K562 (cell line): ENCODE data around the gene TP53I3. TPM values are rescaled to one million over a fixed set of nuclear protein-coding genes. Genes with fewer than 3 reads are reported as not detected.
A peak's percentile ranks its signal among the peaks of the same experiment; 100 is the strongest.

Source experiments
- ASH1L ChIP-seq: fragments of 450-650 bp; IDR thresholded peaks from 2 replicates; pipeline ENCODE4 v1.6.1; 2018; ENCODE audit warnings: borderline replicate concordance, mild to moderate bottlenecking, low read depth; ENCODE audit not compliant: partially characterized antibody
- ATF7 ChIP-seq: fragments of 450-650 bp; IDR thresholded peaks from 2 replicates; pipeline ENCODE4 v1.7.1; 2014; ENCODE audit warnings: mild to moderate bottlenecking, moderate library complexity
- BHLHE40 ChIP-seq: IDR thresholded peaks from 2 replicates; pipeline ENCODE4 v1.6.1; 2011; ENCODE audit warnings: low read length, improper control_type of control experiment
- CBX2 ChIP-seq: fragments of 200-600 bp; sonication (generic); IDR thresholded peaks from one replicate; pipeline ENCODE4 v1.6.1; 2012; ENCODE audit warnings: mild to moderate bottlenecking, low read length, inconsistent platforms; ENCODE audit not compliant: insufficient read depth, poor library complexity, severe bottlenecking
- CCNT2 ChIP-seq: IDR thresholded peaks from 2 replicates; pipeline ENCODE4 v1.6.1; 2011; ENCODE audit warnings: borderline replicate concordance, low read depth, mild to moderate bottlenecking, moderate library complexity, mixed read lengths, low read length; ENCODE audit not compliant: insufficient read length; ENCODE audit errors: extremely low read depth
- GATAD2B ChIP-seq: fragments of 450-650 bp; IDR thresholded peaks from 2 replicates; pipeline ENCODE4 v1.6.1; 2017; ENCODE audit warnings: mild to moderate bottlenecking, borderline replicate concordance
- HLTF ChIP-seq: fragments of 450-650 bp; IDR thresholded peaks from 2 replicates; pipeline ENCODE4 v1.6.1; 2016
- HNRNPL ChIP-seq: fragments of 200-400 bp; formaldehyde crosslinking; IDR thresholded peaks from 2 replicates; pipeline ENCODE4 v1.6.1; 2017; ENCODE audit warnings: low read depth, mild to moderate bottlenecking, low read length
- MAFK ChIP-seq: IDR thresholded peaks from 2 replicates; pipeline ENCODE4 v1.6.1; 2011; ENCODE audit warnings: low read length, improper control_type of control experiment
- RAD21 ChIP-seq, 2 experiments: fragments of 250-450 bp in 1 of 2; fragments of 450-650 bp in 1 of 2; sonication (Bioruptor Pico) in 1 of 2; formaldehyde crosslinking in 1 of 2; IDR thresholded peaks in 1 of 2; conservative IDR thresholded peaks in 1 of 2; 2 replicates each; pipeline versions ENCODE4 v1.4.0 to v1.8.0; 2020 to 2022; ENCODE audit warnings: mild to moderate bottlenecking in 2 of 2, moderate library complexity in 1 of 2
- SIN3B ChIP-seq: fragments of 450-650 bp; IDR thresholded peaks from 2 replicates; pipeline ENCODE4 v1.6.1; 2017; ENCODE audit warnings: low read depth, mild to moderate bottlenecking, moderate library complexity
- ZEB2 ChIP-seq: fragments of 450-650 bp; IDR thresholded peaks from 2 replicates; pipeline ENCODE4 v1.6.1; 2016
- ZNF282 ChIP-seq: sonication (generic); formaldehyde crosslinking; IDR thresholded peaks from 2 replicates; pipeline ENCODE4 v1.8.1; 2023; ENCODE audit warnings: missing genetic modification reagents
- ZNF3 ChIP-seq: fragments of 250-450 bp; sonication (Bioruptor Pico); IDR thresholded peaks from 2 replicates; pipeline ENCODE4 v1.5.0; 2021; ENCODE audit warnings: mild to moderate bottlenecking, moderate library complexity
- polyA plus RNA-seq, 8 experiments: library from polyadenylated mRNA; depleted of rRNA in 4 of 8; stranded (reverse) in 5 of 8; unstranded in 3 of 8; fragments of >200 nt; fragmentation: Nextera tagmentation in 2 of 8; fragmentation: Illumina TruSeq in 1 of 8; extraction: Ambion mirVana in 2 of 8; extraction: Trizol in 1 of 8; gene quantifications; 2 replicates each; pipeline versions ENCODE4 v1.2.1 to v1.2.3, GENCODE V29; 2011 to 2014; ENCODE audit warnings: inconsistent platforms in 1 of 8, missing spikeins in 1 of 8
- total RNA-seq, 7 experiments: library from RNA; depleted of rRNA in 6 of 7; stranded (reverse); fragments of >200 nt in 6 of 7; fragmentation: Illumina TruSeq in 2 of 7; extraction: Trizol in 2 of 7; gene quantifications; 2 replicates each; pipeline versions ENCODE4 v1.2.1 to v1.2.3, GENCODE V29; 2011 to 2021; ENCODE audit warnings: low replicate concordance in 1 of 7
- TF ChIP-seq, protein P1 (sequence below): fragments of 450-650 bp; IDR thresholded peaks from 2 replicates; pipeline ENCODE4 v1.6.1; 2016
- TF ChIP-seq, protein P2 (sequence below): fragments of 450-650 bp; formaldehyde crosslinking; IDR thresholded peaks from 2 replicates; pipeline ENCODE4 v1.4.0; 2020; ENCODE audit warnings: mild to moderate bottlenecking, mixed read lengths
- TF ChIP-seq, protein P3 (sequence below): fragments of 250-450 bp; sonication (Bioruptor Pico); IDR thresholded peaks from 2 replicates; pipeline ENCODE4 v1.8.0; 2022; ENCODE audit warnings: inconsistent platforms, mild to moderate bottlenecking, moderate library complexity, borderline replicate concordance
- TF ChIP-seq, protein P4 (sequence below): fragments of 450-650 bp; IDR thresholded peaks from 2 replicates; pipeline ENCODE4 v1.6.1; 2018; ENCODE audit warnings: mild to moderate bottlenecking, low read depth; ENCODE audit not compliant: partially characterized antibody
- TF ChIP-seq, protein P5 (sequence below): fragments of 250-450 bp; sonication (Bioruptor Pico); IDR thresholded peaks from 2 replicates; pipeline ENCODE4 v1.6.1; 2021; ENCODE audit warnings: mild to moderate bottlenecking
- TF ChIP-seq, protein P6 (sequence below): fragments of 450-650 bp; formaldehyde crosslinking; IDR thresholded peaks from 2 replicates; pipeline ENCODE4 v1.4.0; 2020; ENCODE audit warnings: mild to moderate bottlenecking

The TP53I3 gene
- total and polyA plus RNA-seq, 9 of the 15 experiments (the other 6 are each of a cell fraction or from before 2014, with no cell fraction given): 0.65 to 9.5 (median 5.6) TPM

DNA sequence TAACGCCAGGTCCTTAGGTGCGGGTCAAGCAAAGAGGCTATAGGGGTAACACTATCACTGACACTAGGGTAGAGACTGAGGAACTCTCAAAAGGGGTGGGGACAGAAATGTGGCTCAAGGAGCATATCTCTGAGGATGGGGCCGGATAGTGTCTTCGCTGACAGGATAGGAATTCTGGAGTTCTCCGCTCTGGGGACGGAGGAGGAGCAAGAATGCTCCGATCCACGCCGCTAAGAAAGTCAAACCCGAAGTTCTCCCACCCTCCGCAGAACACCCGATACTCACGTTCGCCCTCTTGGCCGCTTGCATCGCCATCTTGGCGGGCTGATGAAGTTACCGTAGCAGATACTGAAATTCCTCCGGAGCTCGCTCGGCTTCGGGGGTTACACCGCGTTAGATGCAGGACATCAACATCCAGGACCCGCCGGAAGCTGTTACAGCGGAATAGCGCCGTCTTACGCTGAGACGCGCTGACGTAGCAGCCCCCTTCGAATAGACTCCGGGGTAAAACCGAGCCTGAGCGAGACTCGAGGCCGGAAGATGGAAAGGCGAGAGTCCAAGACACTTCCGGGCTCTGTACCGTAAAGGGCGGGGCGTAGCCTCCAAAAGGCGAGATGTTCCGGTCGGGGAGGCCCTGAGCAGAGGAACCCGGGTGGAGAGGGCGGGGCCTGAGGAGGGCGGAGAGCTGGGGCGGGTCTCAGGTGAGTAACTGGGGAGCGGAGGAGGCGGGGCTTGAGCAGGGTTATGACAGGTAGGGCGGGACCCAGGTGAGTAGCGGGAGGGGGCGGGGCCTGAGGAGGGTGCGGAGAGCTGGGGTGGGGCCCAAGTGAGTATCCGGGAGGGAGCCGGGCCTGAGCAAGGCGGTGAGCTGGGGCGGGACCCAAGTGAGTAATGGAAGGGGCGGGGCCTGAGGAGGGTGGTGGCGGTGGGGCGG lies 8.5 kb downstream of the TP53I3 start, which contains the start of gene SF3B6 (continued):
- peak; percentile 98 for TF ChIP-seq ZEB2
- TF ChIP-seq SIN3B: peak; percentile 93
- TF ChIP-seq MAFK: peak; percentile 77
- no peak; the same call in 1 of the 2 replicates for TF ChIP-seq HLTF
- TF ChIP-seq, protein P1, sequence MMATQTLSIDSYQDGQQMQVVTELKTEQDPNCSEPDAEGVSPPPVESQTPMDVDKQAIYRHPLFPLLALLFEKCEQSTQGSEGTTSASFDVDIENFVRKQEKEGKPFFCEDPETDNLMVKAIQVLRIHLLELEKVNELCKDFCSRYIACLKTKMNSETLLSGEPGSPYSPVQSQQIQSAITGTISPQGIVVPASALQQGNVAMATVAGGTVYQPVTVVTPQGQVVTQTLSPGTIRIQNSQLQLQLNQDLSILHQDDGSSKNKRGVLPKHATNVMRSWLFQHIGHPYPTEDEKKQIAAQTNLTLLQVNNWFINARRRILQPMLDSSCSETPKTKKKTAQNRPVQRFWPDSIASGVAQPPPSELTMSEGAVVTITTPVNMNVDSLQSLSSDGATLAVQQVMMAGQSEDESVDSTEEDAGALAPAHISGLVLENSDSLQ: peak; percentile 84
- TF ChIP-seq, protein P2, sequence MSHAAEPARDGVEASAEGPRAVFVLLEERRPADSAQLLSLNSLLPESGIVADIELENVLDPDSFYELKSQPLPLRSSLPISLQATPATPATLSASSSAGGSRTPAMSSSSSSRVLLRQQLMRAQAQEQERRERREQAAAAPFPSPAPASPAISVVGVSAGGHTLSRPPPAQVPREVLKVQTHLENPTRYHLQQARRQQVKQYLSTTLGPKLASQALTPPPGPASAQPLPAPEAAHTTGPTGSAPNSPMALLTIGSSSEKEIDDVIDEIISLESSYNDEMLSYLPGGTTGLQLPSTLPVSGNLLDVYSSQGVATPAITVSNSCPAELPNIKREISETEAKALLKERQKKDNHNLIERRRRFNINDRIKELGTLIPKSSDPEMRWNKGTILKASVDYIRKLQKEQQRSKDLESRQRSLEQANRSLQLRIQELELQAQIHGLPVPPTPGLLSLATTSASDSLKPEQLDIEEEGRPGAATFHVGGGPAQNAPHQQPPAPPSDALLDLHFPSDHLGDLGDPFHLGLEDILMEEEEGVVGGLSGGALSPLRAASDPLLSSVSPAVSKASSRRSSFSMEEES (CRISPR knock-in tag): no peak
- TF ChIP-seq RAD21 (CRISPR knock-in tag; conservative IDR thresholded peaks at IDR 0.05 in 1 of 2, IDR thresholded peaks at IDR 0.05 in 1 of 2): no peak
- TF ChIP-seq ATF7: peak; percentile 93
- peak; percentile 36 for TF ChIP-seq CCNT2
- TF ChIP-seq CBX2: no peak
- no peak for TF ChIP-seq ZNF282
- TF ChIP-seq, protein P3, sequence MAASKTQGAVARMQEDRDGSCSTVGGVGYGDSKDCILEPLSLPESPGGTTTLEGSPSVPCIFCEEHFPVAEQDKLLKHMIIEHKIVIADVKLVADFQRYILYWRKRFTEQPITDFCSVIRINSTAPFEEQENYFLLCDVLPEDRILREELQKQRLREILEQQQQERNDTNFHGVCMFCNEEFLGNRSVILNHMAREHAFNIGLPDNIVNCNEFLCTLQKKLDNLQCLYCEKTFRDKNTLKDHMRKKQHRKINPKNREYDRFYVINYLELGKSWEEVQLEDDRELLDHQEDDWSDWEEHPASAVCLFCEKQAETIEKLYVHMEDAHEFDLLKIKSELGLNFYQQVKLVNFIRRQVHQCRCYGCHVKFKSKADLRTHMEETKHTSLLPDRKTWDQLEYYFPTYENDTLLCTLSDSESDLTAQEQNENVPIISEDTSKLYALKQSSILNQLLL (CRISPR knock-in tag): no peak
- peak; percentile 47; the same call in 1 of the 2 replicates for TF ChIP-seq BHLHE40
- no peak for TF ChIP-seq ZNF3 (CRISPR knock-in tag)
- TF ChIP-seq ASH1L: peak; percentile 68
- TF ChIP-seq, protein P4, sequence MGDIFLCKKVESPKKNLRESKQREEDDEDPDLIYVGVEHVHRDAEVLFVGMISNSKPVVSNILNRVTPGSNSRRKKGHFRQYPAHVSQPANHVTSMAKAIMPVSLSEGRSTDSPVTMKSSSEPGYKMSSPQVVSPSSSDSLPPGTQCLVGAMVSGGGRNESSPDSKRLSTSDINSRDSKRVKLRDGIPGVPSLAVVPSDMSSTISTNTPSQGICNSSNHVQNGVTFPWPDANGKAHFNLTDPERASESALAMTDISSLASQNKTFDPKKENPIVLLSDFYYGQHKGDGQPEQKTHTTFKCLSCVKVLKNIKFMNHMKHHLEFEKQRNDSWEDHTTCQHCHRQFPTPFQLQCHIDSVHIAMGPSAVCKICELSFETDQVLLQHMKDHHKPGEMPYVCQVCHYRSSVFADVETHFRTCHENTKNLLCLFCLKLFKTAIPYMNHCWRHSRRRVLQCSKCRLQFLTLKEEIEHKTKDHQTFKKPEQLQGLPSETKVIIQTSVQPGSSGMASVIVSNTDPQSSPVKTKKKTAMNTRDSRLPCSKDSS: no peak
- no peak for TF ChIP-seq HNRNPL
- TF ChIP-seq, protein P5, sequence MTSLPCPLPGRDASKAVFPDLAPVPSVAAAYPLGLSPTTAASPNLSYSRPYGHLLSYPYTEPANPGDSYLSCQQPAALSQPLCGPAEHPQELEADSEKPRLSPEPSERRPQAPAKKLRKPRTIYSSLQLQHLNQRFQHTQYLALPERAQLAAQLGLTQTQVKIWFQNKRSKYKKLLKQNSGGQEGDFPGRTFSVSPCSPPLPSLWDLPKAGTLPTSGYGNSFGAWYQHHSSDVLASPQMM (CRISPR knock-in tag): no peak
- TF ChIP-seq, protein P6, sequence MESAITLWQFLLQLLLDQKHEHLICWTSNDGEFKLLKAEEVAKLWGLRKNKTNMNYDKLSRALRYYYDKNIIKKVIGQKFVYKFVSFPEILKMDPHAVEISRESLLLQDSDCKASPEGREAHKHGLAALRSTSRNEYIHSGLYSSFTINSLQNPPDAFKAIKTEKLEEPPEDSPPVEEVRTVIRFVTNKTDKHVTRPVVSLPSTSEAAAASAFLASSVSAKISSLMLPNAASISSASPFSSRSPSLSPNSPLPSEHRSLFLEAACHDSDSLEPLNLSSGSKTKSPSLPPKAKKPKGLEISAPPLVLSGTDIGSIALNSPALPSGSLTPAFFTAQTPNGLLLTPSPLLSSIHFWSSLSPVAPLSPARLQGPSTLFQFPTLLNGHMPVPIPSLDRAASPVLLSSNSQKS (CRISPR knock-in tag): no peak
- peak; percentile 48; the same call in 1 of the 2 replicates for TF ChIP-seq GATAD2B
